Measurements from ENCODE around the gene DAW1.

The DAW1 gene

DNA sequence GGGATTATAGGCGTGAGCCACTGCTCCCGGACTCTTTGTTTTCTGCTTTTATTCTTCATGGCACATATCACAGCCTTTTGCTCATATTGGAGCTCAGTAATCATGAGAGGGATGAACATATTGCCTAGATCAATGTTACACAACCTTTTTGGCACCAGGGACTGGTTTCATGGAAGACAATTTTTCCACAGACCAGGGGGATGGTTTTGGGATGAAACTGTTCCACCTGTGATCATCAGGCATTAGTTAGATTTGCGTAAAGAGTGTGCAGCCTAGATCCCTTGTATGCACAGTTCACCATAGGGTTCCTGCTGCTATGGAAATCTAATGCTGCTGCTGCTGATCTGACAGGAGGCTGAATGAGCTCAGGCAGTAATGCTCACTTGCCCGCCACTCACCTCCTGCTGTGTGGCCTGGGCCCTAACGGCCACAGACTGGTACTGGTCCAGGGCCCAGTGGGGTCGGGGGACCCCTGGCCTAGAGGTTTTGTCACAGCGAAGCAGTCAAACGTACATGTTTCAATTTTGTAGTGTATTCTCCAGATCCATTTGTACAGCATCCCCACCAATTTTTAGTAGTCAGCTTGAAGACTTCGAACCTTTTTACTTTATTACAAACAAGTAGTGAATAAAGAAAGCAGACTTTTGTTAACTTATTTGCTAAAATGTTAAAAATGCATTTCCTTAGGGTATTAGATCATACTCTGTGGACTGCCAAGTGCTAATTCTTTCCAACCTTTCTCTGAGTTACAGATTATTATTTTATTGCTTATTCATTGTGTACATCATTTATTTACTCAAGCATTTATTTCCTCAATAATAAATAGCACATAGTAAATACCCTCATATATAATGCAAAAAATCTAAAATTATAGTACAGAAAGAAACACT lies 6.2 kb downstream of the DAW1 start:
- Mint-ChIP-seq H3K36me3 (no peaks in the 10 kb centered on the region), H3K27ac (no peak overlapping the region), H3K4me3 (no peak overlapping the region), H3K4me1 (no peaks in the 10 kb centered on the region), H3K27me3 (peaks cover 19% of the 10 kb centered on the region), H3K9me3 (no peaks in the 10 kb centered on the region)

DNA sequence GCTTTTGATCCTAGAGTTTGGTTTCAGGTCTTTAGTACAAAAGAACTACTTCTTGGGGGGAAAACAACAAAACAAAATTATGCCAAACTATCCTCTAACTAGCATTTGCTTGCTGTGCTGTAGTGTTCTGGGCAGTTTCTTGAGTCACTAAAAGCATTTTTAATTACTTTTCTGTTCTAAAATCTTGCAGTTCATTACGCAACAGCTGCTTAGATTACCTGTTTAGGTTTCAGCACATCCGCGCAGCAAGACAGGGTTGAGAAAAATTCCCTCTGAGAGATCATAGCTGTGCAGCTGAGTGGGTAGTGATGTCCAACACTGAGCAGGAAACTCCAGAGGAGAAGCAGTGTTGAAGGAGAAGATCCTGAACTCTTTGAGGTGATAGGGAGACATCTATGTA lies 9.0 kb downstream of the DAW1 start:
- H3K27me3 Mint-ChIP-seq, result peaks cover 7% of the 10 kb centered on the region
- H3K27ac Mint-ChIP-seq, result no peak overlapping the region
- no peaks in the 10 kb centered on the region for H3K9me3 Mint-ChIP-seq
- H3K4me3 Mint-ChIP-seq, result no peak overlapping the region
- no peaks in the 10 kb centered on the region for H3K36me3 Mint-ChIP-seq
- no peaks in the 10 kb centered on the region for H3K4me1 Mint-ChIP-seq

DNA sequence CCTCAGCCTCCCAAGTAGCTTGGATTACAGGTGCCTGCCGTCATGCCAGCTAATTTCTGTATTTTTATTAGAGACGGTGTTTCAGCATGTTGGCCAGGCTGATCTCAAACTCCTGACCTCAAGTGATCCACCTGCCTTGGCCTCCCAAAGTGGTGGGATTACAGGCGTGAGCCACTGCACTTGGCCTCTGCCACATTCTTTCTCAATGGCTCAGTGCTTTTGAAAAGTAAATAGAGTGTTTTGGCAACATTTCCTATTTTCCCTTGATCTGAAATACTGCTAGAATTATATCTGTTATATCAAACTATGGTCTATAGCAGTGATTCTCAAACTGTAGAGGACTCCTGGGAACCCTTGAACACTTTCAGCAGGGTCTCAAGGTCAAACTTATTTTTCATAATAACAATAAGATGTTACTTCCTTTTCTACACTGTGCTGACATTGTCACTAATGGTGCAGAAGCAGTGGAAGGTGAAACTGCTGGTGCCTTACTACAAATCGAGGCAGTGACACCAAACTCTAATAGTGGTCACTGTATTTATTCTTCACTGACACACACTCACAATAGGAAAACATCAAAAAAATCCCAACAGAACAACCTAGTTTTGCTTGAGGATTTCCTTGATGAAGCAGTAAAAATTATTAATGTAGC lies 10.6 kb downstream of the DAW1 start:
- peaks cover 3% of the 10 kb centered on the region for H3K27me3 Mint-ChIP-seq
- no peaks in the 10 kb centered on the region for H3K9me3 Mint-ChIP-seq
- H3K27ac Mint-ChIP-seq, result no peak overlapping the region
- no peak overlapping the region for H3K4me3 Mint-ChIP-seq
- H3K4me1 Mint-ChIP-seq, result no peaks in the 10 kb centered on the region
- H3K36me3 Mint-ChIP-seq, result no peaks in the 10 kb centered on the region

DNA sequence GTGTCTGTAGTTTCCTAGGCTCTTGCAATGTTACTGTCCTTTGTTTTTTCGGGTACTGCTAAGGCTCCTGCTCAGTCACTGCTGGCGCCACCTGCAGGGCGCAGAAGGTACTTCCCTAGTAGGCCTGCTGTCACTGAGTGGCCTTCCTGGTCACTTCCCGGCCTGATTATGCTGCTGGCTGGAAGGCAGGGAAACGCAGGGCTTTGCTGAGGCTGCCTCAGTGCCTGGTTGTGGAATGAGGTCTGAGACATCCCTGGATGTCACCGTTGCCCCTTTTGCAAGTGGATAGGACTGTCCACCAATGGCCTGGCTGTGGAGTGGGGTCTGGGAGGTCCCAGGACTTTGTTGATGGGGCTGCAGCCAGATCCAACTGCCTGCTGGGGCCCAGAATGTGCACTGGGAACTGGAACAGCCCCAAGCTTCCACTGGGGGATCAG lies 13.1 kb downstream of the DAW1 start:
- H3K4me1 Mint-ChIP-seq, result no peaks in the 10 kb centered on the region
- H3K9me3 Mint-ChIP-seq, result no peaks in the 10 kb centered on the region
- H3K27ac Mint-ChIP-seq, result no peak overlapping the region
- no peak overlapping the region for H3K4me3 Mint-ChIP-seq
- H3K27me3 Mint-ChIP-seq, result peaks cover 3% of the 10 kb centered on the region
- no peaks in the 10 kb centered on the region for H3K36me3 Mint-ChIP-seq

DNA sequence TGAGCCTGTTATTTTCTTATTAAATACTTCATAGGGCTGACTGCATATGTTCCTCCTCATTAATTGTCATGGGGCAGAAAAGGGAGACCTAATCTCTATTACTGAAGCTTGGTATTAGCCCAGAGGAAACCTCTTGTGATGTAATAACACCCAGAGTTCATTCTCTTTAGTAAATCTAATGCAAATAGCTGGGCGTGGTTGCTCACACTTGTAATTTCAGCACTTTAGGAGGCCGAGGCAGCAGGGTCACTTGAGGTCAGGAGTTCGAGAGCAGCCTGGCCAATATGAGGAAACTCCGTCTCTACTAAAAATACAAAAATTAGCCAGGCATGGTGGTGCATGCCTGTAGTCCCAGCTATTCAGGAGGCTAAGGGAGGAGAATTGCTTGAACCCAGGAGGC lies 14.7 kb downstream of the DAW1 start:
- H3K9me3 Mint-ChIP-seq, result no peaks in the 10 kb centered on the region
- H3K27me3 Mint-ChIP-seq, result peaks cover 2% of the 10 kb centered on the region
- no peak overlapping the region for H3K4me3 Mint-ChIP-seq
- H3K36me3 Mint-ChIP-seq, result no peaks in the 10 kb centered on the region
- H3K27ac Mint-ChIP-seq, result no peak overlapping the region
- H3K4me1 Mint-ChIP-seq, result no peaks in the 10 kb centered on the region

DNA sequence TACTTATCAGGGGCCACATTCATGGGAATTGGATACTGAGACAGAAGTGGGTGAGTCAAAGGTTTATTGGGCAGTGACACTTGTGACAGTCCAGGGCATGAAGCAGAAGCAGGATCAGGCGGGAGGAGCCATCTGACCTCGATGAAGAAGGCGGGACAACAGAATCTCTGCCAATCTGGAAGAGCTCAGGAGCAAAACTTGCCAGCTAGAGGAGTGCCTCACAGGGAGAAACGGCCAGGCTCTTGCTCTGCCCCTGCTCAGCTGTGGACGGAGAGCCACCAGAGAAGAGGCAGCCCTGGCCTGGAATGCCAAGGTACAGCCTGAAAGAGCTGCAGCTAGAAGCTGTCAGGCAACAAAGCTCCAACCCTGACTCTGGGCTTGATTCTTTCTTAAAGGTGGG lies 16.9 kb downstream of the DAW1 start:
- H3K9me3 Mint-ChIP-seq, result no peaks in the 10 kb centered on the region
- no peaks in the 10 kb centered on the region for H3K36me3 Mint-ChIP-seq
- H3K27me3 Mint-ChIP-seq, result peaks cover 2% of the 10 kb centered on the region
- no peaks in the 10 kb centered on the region for H3K4me1 Mint-ChIP-seq
- no peak overlapping the region for H3K27ac Mint-ChIP-seq
- no peak overlapping the region for H3K4me3 Mint-ChIP-seq

DNA sequence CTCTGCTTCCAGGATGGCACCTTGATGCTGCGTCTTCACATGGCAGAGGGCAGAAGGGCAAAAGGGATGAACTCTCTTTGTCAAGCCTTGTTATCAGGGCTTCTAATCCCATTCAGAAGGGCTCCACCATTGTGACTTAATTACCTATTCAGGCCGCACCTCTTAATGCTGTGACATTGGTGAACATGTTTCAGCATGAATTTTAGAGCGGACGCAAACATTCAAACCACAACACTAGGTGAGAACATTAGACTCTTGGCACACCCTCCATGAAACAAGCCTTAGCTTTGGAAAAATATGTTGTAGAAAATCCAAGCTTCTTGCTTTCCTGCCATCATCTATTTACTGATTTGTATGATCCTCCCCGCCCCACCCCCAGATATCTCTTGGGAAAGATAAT lies 17.9 kb downstream of the DAW1 start:
- no peaks in the 10 kb centered on the region for H3K9me3 Mint-ChIP-seq
- peaks cover 2% of the 10 kb centered on the region for H3K27me3 Mint-ChIP-seq
- H3K4me3 Mint-ChIP-seq, result no peak overlapping the region
- no peaks in the 10 kb centered on the region for H3K4me1 Mint-ChIP-seq
- no peak overlapping the region for H3K27ac Mint-ChIP-seq
- H3K36me3 Mint-ChIP-seq, result no peaks in the 10 kb centered on the region

DNA sequence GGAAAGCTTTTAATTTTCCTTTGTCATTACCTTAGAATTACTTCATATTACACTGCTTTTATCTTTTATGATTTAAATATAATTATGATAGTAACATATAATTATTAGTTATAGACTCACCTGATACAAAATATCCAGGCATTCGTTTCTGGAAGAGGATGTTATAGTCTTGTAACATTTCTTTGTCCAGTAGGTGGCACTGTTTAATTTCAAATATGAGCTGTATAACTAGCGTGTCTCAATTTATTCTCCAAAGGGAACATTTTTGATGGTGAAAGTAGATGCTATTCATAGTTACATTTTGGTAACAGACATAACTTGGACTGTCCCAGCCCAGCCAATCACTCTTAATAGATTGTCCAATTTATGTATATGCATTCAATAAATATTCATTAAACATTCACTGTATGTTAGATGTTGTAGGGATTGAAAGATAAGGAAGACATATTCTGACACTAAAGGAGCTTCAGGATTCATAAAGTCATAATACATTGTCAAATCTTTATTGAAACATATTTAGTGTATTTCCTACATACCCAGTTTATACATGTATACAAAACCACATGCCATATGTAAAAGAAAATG lies 19.2 kb downstream of the DAW1 start:
- no peak overlapping the region for H3K4me3 Mint-ChIP-seq
- H3K27me3 Mint-ChIP-seq, result peaks cover 4% of the 10 kb centered on the region
- no peak overlapping the region for H3K27ac Mint-ChIP-seq
- no peaks in the 10 kb centered on the region for H3K36me3 Mint-ChIP-seq
- H3K4me1 Mint-ChIP-seq, result no peaks in the 10 kb centered on the region
- H3K9me3 Mint-ChIP-seq, result no peaks in the 10 kb centered on the region

DNA sequence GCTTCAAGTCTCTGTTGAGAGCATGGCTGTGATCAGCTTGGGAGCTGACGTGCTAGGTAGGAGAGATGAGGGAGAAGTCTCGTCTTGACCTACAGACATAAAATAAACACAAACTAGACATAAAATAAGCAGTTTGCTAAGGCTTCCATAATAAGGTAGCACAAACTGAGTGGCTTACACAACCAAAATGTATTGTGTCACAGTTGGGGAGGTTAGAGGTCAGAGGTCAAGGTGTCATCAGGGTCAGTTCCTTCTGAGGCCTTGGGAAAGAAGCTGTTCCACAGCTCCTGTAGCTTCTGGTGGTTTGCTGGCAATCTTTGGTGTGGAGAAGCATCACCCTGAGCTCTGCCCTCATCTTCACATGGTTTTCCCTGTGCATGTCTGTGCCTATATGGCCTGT lies 20.2 kb downstream of the DAW1 start:
- Mint-ChIP-seq H3K36me3 (no peaks in the 10 kb centered on the region), H3K4me3 (no peak overlapping the region), H3K27ac (no peak overlapping the region), H3K9me3 (no peaks in the 10 kb centered on the region), H3K4me1 (no peaks in the 10 kb centered on the region), H3K27me3 (peaks cover 4% of the 10 kb centered on the region)

DNA sequence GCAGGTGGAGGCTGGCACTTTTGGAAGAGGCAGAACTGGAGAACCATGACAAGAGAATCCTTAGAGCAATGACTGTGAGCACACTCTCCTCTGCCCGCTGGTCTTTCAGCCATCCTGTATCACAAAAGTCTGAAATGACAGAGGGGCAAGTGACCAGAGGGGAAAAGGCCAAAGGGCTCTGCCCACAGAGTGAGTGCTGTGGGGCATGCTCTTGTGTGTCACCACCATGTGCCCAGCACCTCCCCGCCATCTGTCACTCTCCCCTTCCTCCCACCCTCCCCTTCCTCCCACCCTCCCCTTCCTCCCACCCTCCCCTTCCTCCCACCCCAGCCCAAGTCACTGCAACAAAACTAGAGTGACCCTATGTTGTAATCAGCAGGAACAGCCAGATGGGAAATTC lies 31.9 kb downstream of the DAW1 start:
- H3K4me3 Mint-ChIP-seq, result no peak overlapping the region
- no peaks in the 10 kb centered on the region for H3K36me3 Mint-ChIP-seq
- no peaks in the 10 kb centered on the region for H3K9me3 Mint-ChIP-seq
- peaks cover 2% of the 10 kb centered on the region for H3K27me3 Mint-ChIP-seq
- no peaks in the 10 kb centered on the region for H3K4me1 Mint-ChIP-seq
- H3K27ac Mint-ChIP-seq, result no peak overlapping the region

DNA sequence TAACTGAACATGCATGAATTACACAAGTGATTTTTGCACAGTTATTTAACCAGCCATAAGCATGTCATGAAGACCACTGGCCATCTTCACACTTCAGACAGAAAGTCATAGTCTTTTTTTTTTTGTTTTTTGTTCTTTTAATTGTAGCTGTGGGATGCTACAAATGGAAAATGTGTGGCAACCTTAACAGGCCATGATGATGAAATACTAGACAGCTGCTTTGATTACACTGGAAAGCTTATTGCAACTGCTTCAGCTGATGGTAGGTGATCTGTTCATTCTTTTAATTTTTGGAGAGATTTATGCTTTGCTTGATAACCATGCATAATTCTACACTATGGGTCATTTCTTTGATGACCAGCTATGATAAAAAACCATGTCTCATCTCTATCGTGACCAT lies 35.6 kb downstream of the DAW1 start:
- Mint-ChIP-seq H3K27me3 (no peaks in the 10 kb centered on the region), H3K9me3 (no peaks in the 10 kb centered on the region)

DNA sequence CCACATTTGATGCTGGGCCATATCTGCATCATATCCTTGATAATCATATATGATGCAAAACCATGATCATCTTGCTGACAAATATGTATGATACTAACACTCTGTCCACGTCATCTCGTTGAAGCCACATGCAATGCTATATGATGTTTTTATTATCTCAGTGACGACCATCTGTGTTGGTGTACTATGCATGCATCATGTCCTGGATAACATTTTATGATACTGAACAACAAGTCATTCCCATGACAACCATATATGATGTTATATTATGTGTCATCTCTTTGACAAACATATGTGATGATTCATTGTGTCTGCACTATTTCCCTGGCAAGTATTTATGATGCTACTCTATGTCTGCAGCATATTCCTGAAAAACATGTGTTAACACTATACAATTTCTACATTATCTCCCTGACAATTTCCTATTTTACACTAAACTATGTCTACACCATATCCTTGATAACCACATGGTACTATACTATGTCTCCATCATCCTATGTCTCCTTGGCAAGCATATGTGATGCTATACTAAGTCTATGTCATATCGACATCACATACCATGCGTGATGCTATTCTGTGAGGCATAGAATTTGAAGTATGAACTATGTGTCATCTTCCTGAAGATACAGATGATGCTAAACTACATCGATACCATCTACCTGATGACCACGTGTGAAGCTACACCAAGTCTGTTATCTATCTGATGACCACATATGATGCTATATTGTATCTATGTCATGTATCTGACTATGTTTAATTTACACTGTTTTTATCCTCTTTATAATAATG lies 37.0 kb downstream of the DAW1 start:
- H3K27me3 Mint-ChIP-seq, result no peaks in the 10 kb centered on the region
- H3K27ac Mint-ChIP-seq, result no peak overlapping the region
- H3K9me3 Mint-ChIP-seq, result no peaks in the 10 kb centered on the region
- no peaks in the 10 kb centered on the region for H3K36me3 Mint-ChIP-seq
- H3K4me1 Mint-ChIP-seq, result no peaks in the 10 kb centered on the region
- no peak overlapping the region for H3K4me3 Mint-ChIP-seq

More for the DNA sequence above, 35.6 kb downstream of the DAW1 start:
- H3K4me1 Mint-ChIP-seq, result no peaks in the 10 kb centered on the region
- H3K36me3 Mint-ChIP-seq, result no peaks in the 10 kb centered on the region
- no peak overlapping the region for H3K4me3 Mint-ChIP-seq
- H3K27ac Mint-ChIP-seq, result no peak overlapping the region

DNA sequence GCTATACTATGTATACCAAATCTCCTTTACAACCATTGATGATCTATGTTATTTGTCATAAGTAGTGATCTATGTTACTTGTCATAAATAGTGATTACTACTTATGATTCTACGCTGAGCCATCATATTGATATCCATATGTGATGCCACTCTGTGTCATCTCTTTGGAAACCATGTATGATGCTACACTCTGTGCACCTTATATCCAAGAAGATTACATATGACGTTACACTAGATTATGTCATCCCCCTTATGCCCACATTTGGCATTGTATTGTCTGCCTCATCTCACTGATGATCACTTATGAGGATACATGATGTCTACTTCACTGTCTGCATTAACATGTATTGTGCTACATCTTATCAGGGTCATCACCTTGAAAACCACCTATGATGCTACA lies 42.9 kb downstream of the DAW1 start:
- no peaks in the 10 kb centered on the region for H3K4me1 Mint-ChIP-seq
- H3K27ac Mint-ChIP-seq, result no peak overlapping the region

DNA sequence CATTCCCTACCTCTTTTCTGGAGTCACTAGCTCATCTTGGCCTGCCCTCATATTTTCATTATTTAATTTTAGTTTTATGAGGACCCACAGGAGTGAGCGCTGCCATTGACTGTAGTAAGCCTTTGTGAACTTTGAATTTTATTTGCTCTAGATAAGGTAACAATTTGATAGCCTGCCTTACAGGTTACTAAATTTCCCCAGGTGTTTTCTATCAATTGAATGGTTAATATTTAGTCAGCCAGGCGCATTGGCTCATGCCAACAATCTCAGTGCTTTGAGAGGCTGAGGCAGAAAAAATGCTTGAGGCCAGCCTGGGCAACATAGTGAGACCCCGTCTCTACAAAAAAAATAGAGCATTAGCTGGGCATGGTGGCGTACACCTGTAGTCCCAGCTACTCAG lies 50.2 kb downstream of the DAW1 start:
- Mint-ChIP-seq H3K27ac (no peak overlapping the region), H3K4me1 (no peaks in the 10 kb centered on the region), H3K4me3 (no peak overlapping the region), H3K36me3 (no peaks in the 10 kb centered on the region), H3K9me3 (no peaks in the 10 kb centered on the region), H3K27me3 (peaks cover 7% of the 10 kb centered on the region)

More for the DNA sequence above, 42.9 kb downstream of the DAW1 start:
- peaks cover 2% of the 10 kb centered on the region for H3K27me3 Mint-ChIP-seq
- H3K36me3 Mint-ChIP-seq, result no peaks in the 10 kb centered on the region
- no peak overlapping the region for H3K4me3 Mint-ChIP-seq
- no peaks in the 10 kb centered on the region for H3K9me3 Mint-ChIP-seq

DNA sequence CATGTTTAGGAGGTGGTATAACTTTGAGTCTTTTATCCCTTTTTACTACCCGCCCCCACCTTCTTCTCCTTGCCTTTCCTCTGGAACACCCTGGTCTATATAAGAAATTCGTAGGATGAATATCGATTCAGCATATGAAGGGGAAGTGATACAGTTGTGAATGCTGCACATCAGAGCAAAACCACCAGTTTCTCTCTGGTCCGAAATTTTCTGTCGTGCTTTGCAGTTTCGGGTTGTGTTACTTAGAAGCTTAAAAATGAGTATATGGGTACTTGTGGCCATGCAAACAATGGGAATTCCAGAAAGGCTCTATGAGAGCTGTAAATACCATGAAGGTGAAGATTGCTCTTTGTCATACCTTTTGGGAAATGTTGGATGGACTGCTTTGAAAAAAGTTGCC lies 60.6 kb downstream of the DAW1 start:
- Mint-ChIP-seq H3K27me3 (peaks cover 3% of the 10 kb centered on the region), H3K27ac (no peak overlapping the region), H3K9me3 (no peaks in the 10 kb centered on the region), H3K36me3 (no peaks in the 10 kb centered on the region), H3K4me3 (no peak overlapping the region), H3K4me1 (no peaks in the 10 kb centered on the region)
